ENCODE data around the gene RLF. TPM values are rescaled to one million over a fixed set of nuclear protein-coding genes. Genes with fewer than 3 reads are reported as not detected.

Gene RLF
- total and polyA plus RNA-seq, 10 of the 15 experiments (the other 5 are each of a cell fraction or from before 2014, with no cell fraction given): 2.0 to 19.8 (median 8.7) TPM

DNA sequence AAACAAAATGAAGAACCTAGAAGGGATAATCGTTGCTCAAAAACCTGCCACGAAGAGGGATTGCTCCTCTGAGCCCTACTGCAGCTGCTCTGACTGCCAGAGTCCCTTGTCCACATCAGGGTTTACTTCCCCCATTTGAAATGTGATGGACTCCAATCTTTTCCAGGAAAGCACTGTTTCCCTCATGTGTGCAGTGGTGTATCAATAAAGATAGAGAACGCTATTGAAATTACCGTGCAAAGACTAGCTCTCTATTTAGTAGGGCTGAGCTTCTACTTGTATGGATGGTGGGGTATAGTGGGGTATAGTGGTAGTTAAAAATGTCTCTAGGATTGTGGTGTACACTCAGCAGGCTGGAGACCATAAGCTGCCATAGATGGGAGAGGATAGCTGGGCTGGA lies 90.3 kb downstream of the RLF start:
- Histone ChIP-seq H3K27me3 (replicated peaks in 1 of 2; ENCODE audit: control insufficient read depth in 2 of 2, insufficient read depth in 2 of 2, low read length in 1 of 2) (no peaks in the 10 kb centered on the region), H3K4me1 (ENCODE audit: control insufficient read depth, insufficient read depth, low read length) (peaks cover 6% of the 10 kb centered on the region; the same call in 1 of the 2 replicates), H2AFZ (ENCODE audit: control insufficient read depth, low read depth, low read length) (no peak overlapping the region), H3K79me2 (ENCODE audit: control insufficient read depth, insufficient read depth, low read length) (peaks cover 7% of the 10 kb centered on the region), H3K4me2 (ENCODE audit: control insufficient read depth, insufficient read depth) (no peak overlapping the region), H3K9me3 (replicated peaks; ENCODE audit: control insufficient read depth, insufficient read depth, low read length) (no peaks in the 10 kb centered on the region), H3K36me3 (ENCODE audit: control insufficient read depth in 2 of 2, insufficient read depth in 2 of 2, low read length in 1 of 2) (no peaks in the 10 kb centered on the region), H3K4me3 (no peak overlapping the region), H3K27ac (ENCODE audit: control insufficient read depth, insufficient read depth) (no peak overlapping the region), H4K20me1 (ENCODE audit: control insufficient read depth, insufficient read depth) (no peaks in the 10 kb centered on the region), H3K9ac (ENCODE audit: control insufficient read depth, insufficient read depth, low read length) (no peak overlapping the region)
- WGBS (ENCODE audit: insufficient coverage, insufficient replicate concordance, low lambda C conversion rate, missing lambda C conversion rate): 99% methylated on average over 4 of the region's 4 CpGs
- SMC1A ChIA-PET (ENCODE audit: uncharacterized antibody, unreplicated experiment): interaction anchor here (1.1 kb wide), 1 partner anchor 153 kb away, joined by 3 read pairs; no protein-coding TSS in a partner anchor
- BruUV-seq (replicated peaks): no TSS peak
- intact Hi-C loops (cut with micrococcal nuclease; ENCODE audit: unreplicated experiment) (loop anchor here (10.0 kb wide), 1 partner anchor 153 kb away; no protein-coding TSS in a partner anchor), in situ Hi-C loops (cut with MboI) (no loop called here)
- TF ChIP-seq NR2C2 (IDR thresholded peaks at IDR 0.05; ENCODE audit: borderline replicate concordance, control insufficient read depth, insufficient read length, low read depth) (no peak), CEBPB (IDR thresholded peaks at IDR 0.05; ENCODE audit: borderline replicate concordance in 1 of 2, low read depth in 2 of 2, low read length in 2 of 2) (no peak), KAT2A (conservative IDR thresholded peaks at IDR 0.05; ENCODE audit: control insufficient read depth, low read depth, low read length) (no peak), ZBED1 (IDR thresholded peaks at IDR 0.05; ENCODE audit: borderline replicate concordance) (no peak), EZH2 (IDR thresholded peaks at IDR 0.05; ENCODE audit: borderline replicate concordance, control insufficient read depth, low read depth, low read length) (no peak), KLF5 (IDR thresholded peaks at IDR 0.05; ENCODE audit: partially characterized antibody) (no peak)
- TF ChIP-seq, protein P1, sequence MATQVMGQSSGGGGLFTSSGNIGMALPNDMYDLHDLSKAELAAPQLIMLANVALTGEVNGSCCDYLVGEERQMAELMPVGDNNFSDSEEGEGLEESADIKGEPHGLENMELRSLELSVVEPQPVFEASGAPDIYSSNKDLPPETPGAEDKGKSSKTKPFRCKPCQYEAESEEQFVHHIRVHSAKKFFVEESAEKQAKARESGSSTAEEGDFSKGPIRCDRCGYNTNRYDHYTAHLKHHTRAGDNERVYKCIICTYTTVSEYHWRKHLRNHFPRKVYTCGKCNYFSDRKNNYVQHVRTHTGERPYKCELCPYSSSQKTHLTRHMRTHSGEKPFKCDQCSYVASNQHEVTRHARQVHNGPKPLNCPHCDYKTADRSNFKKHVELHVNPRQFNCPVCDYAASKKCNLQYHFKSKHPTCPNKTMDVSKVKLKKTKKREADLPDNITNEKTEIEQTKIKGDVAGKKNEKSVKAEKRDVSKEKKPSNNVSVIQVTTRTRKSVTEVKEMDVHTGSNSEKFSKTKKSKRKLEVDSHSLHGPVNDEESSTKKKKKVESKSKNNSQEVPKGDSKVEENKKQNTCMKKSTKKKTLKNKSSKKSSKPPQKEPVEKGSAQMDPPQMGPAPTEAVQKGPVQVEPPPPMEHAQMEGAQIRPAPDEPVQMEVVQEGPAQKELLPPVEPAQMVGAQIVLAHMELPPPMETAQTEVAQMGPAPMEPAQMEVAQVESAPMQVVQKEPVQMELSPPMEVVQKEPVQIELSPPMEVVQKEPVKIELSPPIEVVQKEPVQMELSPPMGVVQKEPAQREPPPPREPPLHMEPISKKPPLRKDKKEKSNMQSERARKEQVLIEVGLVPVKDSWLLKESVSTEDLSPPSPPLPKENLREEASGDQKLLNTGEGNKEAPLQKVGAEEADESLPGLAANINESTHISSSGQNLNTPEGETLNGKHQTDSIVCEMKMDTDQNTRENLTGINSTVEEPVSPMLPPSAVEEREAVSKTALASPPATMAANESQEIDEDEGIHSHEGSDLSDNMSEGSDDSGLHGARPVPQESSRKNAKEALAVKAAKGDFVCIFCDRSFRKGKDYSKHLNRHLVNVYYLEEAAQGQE (IDR thresholded peaks at IDR 0.05; ENCODE audit: low read depth, low read length): no peak
- TF ChIP-seq, protein P2, sequence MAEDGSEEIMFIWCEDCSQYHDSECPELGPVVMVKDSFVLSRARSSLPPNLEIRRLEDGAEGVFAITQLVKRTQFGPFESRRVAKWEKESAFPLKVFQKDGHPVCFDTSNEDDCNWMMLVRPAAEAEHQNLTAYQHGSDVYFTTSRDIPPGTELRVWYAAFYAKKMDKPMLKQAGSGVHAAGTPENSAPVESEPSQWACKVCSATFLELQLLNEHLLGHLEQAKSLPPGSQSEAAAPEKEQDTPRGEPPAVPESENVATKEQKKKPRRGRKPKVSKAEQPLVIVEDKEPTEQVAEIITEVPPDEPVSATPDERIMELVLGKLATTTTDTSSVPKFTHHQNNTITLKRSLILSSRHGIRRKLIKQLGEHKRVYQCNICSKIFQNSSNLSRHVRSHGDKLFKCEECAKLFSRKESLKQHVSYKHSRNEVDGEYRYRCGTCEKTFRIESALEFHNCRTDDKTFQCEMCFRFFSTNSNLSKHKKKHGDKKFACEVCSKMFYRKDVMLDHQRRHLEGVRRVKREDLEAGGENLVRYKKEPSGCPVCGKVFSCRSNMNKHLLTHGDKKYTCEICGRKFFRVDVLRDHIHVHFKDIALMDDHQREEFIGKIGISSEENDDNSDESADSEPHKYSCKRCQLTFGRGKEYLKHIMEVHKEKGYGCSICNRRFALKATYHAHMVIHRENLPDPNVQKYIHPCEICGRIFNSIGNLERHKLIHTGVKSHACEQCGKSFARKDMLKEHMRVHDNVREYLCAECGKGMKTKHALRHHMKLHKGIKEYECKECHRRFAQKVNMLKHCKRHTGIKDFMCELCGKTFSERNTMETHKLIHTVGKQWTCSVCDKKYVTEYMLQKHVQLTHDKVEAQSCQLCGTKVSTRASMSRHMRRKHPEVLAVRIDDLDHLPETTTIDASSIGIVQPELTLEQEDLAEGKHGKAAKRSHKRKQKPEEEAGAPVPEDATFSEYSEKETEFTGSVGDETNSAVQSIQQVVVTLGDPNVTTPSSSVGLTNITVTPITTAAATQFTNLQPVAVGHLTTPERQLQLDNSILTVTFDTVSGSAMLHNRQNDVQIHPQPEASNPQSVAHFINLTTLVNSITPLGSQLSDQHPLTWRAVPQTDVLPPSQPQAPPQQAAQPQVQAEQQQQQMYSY (CRISPR knock-in tag; IDR thresholded peaks at IDR 0.05): no peak
- TF ChIP-seq, protein P3, sequence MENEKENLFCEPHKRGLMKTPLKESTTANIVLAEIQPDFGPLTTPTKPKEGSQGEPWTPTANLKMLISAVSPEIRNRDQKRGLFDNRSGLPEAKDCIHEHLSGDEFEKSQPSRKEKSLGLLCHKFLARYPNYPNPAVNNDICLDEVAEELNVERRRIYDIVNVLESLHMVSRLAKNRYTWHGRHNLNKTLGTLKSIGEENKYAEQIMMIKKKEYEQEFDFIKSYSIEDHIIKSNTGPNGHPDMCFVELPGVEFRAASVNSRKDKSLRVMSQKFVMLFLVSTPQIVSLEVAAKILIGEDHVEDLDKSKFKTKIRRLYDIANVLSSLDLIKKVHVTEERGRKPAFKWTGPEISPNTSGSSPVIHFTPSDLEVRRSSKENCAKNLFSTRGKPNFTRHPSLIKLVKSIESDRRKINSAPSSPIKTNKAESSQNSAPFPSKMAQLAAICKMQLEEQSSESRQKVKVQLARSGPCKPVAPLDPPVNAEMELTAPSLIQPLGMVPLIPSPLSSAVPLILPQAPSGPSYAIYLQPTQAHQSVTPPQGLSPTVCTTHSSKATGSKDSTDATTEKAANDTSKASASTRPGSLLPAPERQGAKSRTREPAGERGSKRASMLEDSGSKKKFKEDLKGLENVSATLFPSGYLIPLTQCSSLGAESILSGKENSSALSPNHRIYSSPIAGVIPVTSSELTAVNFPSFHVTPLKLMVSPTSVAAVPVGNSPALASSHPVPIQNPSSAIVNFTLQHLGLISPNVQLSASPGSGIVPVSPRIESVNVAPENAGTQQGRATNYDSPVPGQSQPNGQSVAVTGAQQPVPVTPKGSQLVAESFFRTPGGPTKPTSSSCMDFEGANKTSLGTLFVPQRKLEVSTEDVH (IDR thresholded peaks at IDR 0.05; ENCODE audit: low read depth, partially characterized antibody): no peak
- TF ChIP-seq, protein P4, sequence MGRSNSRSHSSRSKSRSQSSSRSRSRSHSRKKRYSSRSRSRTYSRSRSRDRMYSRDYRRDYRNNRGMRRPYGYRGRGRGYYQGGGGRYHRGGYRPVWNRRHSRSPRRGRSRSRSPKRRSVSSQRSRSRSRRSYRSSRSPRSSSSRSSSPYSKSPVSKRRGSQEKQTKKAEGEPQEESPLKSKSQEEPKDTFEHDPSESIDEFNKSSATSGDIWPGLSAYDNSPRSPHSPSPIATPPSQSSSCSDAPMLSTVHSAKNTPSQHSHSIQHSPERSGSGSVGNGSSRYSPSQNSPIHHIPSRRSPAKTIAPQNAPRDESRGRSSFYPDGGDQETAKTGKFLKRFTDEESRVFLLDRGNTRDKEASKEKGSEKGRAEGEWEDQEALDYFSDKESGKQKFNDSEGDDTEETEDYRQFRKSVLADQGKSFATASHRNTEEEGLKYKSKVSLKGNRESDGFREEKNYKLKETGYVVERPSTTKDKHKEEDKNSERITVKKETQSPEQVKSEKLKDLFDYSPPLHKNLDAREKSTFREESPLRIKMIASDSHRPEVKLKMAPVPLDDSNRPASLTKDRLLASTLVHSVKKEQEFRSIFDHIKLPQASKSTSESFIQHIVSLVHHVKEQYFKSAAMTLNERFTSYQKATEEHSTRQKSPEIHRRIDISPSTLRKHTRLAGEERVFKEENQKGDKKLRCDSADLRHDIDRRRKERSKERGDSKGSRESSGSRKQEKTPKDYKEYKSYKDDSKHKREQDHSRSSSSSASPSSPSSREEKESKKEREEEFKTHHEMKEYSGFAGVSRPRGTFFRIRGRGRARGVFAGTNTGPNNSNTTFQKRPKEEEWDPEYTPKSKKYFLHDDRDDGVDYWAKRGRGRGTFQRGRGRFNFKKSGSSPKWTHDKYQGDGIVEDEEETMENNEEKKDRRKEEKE (IDR thresholded peaks at IDR 0.05): no peak
- no peak for ATAC-seq
- POLR2A ChIA-PET: no interaction called here
- no peak for FAIRE-seq
- CTCF ChIA-PET: interaction anchor here (0.6 kb wide), 1 partner anchor 99 kb away, joined by 3 read pairs; no protein-coding TSS in a partner anchor
- RAD21 ChIA-PET (ENCODE audit: unreplicated experiment): no interaction called here
- DNase-seq (ENCODE audit: low read depth, low spot score): no peak

All from GM12878 (cell line).